Breast epithelium (tissue), 4 donors: ENCODE data around the gene TNFRSF12A. TPM values are rescaled to one million over a fixed set of nuclear protein-coding genes. Genes with fewer than 3 reads are reported as not detected.

ENCODE experiments used
- DNase-seq, 2 donors: peaks; one replicate each; pipeline ENCODE4 v3.0.0-alpha.2; 2019; ENCODE audit warnings: low spot score in 2 of 2
- H3K27ac ChIP-seq, 2 donors: fragments of 200-600 bp; sonication (generic) in 1 of 2; one replicate each; pipeline ENCODE4 v1.5.1; 2016 to 2019; ENCODE audit warnings: mild to moderate bottlenecking in 1 of 2
- H3K27me3 ChIP-seq, 2 donors: fragments of 200-600 bp; sonication (generic) in 1 of 2; one replicate each; pipeline versions ENCODE4 v1.5.1 to v1.6.0; 2017 to 2019; ENCODE audit warnings: control low read depth in 1 of 2, mild to moderate bottlenecking in 1 of 2
- H3K36me3 ChIP-seq: fragments of 200-600 bp; one replicate; pipeline ENCODE4 v1.5.1; 2019
- H3K4me1 ChIP-seq, 2 donors: fragments of 200-600 bp; sonication (generic); one replicate each; pipeline ENCODE4 v1.5.1; 2016 to 2019; ENCODE audit warnings: control low read depth in 1 of 2
- H3K4me3 ChIP-seq, 3 donors: fragments of 200-600 bp; sonication (generic); 1 replicate in 2 of 3; 2 replicates in 1 of 3; pipeline ENCODE4 v1.5.1; 2016 to 2019; ENCODE audit warnings: mild to moderate bottlenecking in 3 of 3, moderate library complexity in 2 of 3
- H3K9me3 ChIP-seq, 2 donors: fragments of 200-600 bp; sonication (generic) in 1 of 2; one replicate each; pipeline ENCODE4 v1.5.1; 2016 to 2019; ENCODE audit warnings: control low read depth in 1 of 2
- CTCF ChIP-seq, 3 donors: fragments of 450-650 bp; IDR thresholded peaks; one replicate each; pipeline ENCODE4 v1.5.1; 2016 to 2017; ENCODE audit warnings: antibody characterized with exemption in 3 of 3, mild to moderate bottlenecking in 3 of 3, moderate library complexity in 3 of 3
- POLR2A ChIP-seq: fragments of 450-650 bp; IDR thresholded peaks from one replicate; pipeline ENCODE4 v1.6.1; 2016; ENCODE audit warnings: antibody characterized with exemption, mild to moderate bottlenecking, moderate library complexity
- POLR2AphosphoS5 ChIP-seq, 3 donors: sonication (generic); formaldehyde crosslinking; IDR thresholded peaks; one replicate each; pipeline ENCODE4 v1.6.1; 2017; ENCODE audit warnings: antibody characterized with exemption in 3 of 3
- intact Hi-C: fragments of 100-400 bp; cut with DNase I; formaldehyde crosslinking; loops from one replicate; pipeline ENCODE4 v1.15.1; 2023; ENCODE audit warnings: low total_unique reads
- total RNA-seq, 3 donors: library from RNA; depleted of rRNA; stranded (reverse); fragments of >200 nt; gene quantifications; one replicate each; pipeline ENCODE4 v1.1.0, GENCODE V29; 2016

Gene TNFRSF12A
- total RNA-seq, 3 donors from 2014 or later: 6.9 to 74.1 (median 36.7) TPM

- Histone ChIP-seq H3K36me3 (no peaks in the 10 kb centered on the region), H3K27ac (no peak overlapping the region), H3K4me1 (no peaks in the 10 kb centered on the region), H3K4me3 (no peak overlapping the region), H3K27me3 (peaks cover 3 to 40% of the 10 kb centered on the region in 2 donors), H3K9me3 (no peaks in the 10 kb centered on the region)
- TF ChIP-seq POLR2A: no peak
- TF ChIP-seq POLR2AphosphoS5 (IDR thresholded peaks at IDR 0.05): no peak
- TF ChIP-seq CTCF (IDR thresholded peaks at IDR 0.05): no peak
- intact Hi-C loops: no loop called here
- no peak for DNase-seq
These were observed 5.2 kb upstream of the TNFRSF12A start for GRCh38 chr16:3014971-3015370.

- H3K4me3 ChIP-seq: no peak overlapping the region
- H3K36me3 ChIP-seq: no peaks in the 10 kb centered on the region
- DNase-seq: no peak
- no peak for TF ChIP-seq CTCF (IDR thresholded peaks at IDR 0.05)
- TF ChIP-seq POLR2A: no peak
- no peak for TF ChIP-seq POLR2AphosphoS5 (IDR thresholded peaks at IDR 0.05)
- H3K9me3 ChIP-seq: no peaks in the 10 kb centered on the region
- no peak overlapping the region for H3K27ac ChIP-seq
- peaks cover 3 to 36% of the 10 kb centered on the region in 2 donors for H3K27me3 ChIP-seq
- H3K4me1 ChIP-seq: no peaks in the 10 kb centered on the region
- intact Hi-C loops: no loop called here
These were observed 4.2 kb upstream of the TNFRSF12A start for GRCh38 chr16:3015865-3016521.

- Histone ChIP-seq H3K27ac (no peak overlapping the region), H3K4me3 (no peak overlapping the region), H3K27me3 (peaks cover 3 to 26% of the 10 kb centered on the region in 2 donors), H3K9me3 (no peaks in the 10 kb centered on the region), H3K36me3 (no peaks in the 10 kb centered on the region), H3K4me1 (peaks cover 6 to 9% of the 10 kb centered on the region in 2 donors)
- TF ChIP-seq CTCF (IDR thresholded peaks at IDR 0.05): no peak
- TF ChIP-seq POLR2AphosphoS5 (IDR thresholded peaks at IDR 0.05): no peak
- no peak for TF ChIP-seq POLR2A
- DNase-seq: no peak
- intact Hi-C loops: no loop called here
These were observed 2.8 kb upstream of the TNFRSF12A start for GRCh38 chr16:3017344-3017743.

GRCh38 chr16:3017794-3018506 lies 2.2 kb upstream of the TNFRSF12A start, which contains the start of gene CLDN6:
Gene CLDN6 (minus strand): TSS chr16:3018183. CDS start chr16:3016021, 2,162 bp downstream.
- H3K27ac ChIP-seq: no peak within 1 kb of the TSS
- no peaks in the 10 kb centered on the region for H3K9me3 ChIP-seq
- peaks cover 3 to 23% of the 10 kb centered on the region in 2 donors for H3K27me3 ChIP-seq
- peaks cover 11 to 15% of the 10 kb centered on the region in 2 donors for H3K4me1 ChIP-seq
- H3K36me3 ChIP-seq: no peaks in the 10 kb centered on the region
- TF ChIP-seq POLR2AphosphoS5 (IDR thresholded peaks at IDR 0.05): no peak
- TF ChIP-seq CTCF (IDR thresholded peaks at IDR 0.05): no peak
- no peak for TF ChIP-seq POLR2A
- intact Hi-C loops: no loop called here
- no peak within 1 kb of the TSS for H3K4me3 ChIP-seq
- DNase-seq: no peak
